D721Med (cell line): ENCODE data around the gene NUP54.

Experiments
- DNase-seq: peaks from one replicate; pipeline ENCODE4 v3.0.0; 2011; ENCODE audit warnings: low spot score; ENCODE audit not compliant: insufficient read length
- FAIRE-seq: peaks from 2 replicates; lab custom pipeline; 2011; peaks lifted over from hg19 to GRCh38; lab: Jason Lieb, UNC
- CTCF ChIP-seq: IDR thresholded peaks from 2 replicates; pipeline ENCODE4 v1.5.1; 2012; ENCODE audit warnings: mild to moderate bottlenecking, control low read depth; ENCODE audit not compliant: insufficient read depth; ENCODE audit errors: missing control alignments

NUP54 gene

GRCh38 chr4:76175336-76175735, 27.1 kb upstream of the NUP54 start:
- no peak for TF ChIP-seq CTCF
- no peak for FAIRE-seq
- DNase-seq: no peak

DNA sequence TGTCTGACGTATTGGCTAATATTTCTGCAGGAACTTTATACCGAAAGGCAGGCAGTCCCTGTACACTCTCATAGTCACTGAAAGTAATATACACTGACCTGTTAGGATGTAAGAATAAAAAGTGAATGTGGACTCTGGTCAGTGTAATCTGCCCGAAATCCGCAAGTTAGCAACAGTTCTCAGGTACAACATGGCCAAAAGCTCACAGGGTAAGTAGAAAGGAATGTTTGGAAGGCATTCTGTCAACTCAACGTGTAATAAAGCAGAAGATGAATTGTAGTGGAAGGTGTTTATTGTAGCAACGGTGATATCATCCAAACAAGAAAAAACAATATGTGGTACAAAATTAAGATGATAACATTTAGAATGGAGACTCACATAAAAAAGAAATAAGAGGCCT, 26.0 kb upstream of the NUP54 start:
- TF ChIP-seq CTCF: no peak
- DNase-seq (no peak), FAIRE-seq (no peak)

DNA sequence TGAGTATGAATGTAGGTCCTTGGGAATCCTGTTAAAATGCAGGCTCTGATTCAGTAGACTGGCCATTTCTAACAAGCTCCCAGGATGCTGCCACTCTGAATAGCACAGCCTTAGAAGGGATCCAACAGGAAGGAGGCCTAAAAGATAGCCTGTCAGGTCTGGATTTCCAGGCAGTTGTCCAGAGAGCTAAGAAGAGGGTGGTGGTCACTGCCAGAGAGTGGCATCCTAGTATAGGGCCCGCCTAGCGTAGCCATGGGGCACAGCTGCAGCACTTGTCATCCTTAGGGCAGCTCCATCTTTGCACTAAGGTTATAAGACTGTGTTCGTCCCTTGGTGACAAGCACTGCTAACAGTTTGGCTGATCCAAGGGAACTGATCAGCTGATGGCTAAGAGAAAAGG, 20.5 kb upstream of the NUP54 start:
- DNase-seq (no peak), FAIRE-seq (no peak)
- no peak for TF ChIP-seq CTCF

DNA sequence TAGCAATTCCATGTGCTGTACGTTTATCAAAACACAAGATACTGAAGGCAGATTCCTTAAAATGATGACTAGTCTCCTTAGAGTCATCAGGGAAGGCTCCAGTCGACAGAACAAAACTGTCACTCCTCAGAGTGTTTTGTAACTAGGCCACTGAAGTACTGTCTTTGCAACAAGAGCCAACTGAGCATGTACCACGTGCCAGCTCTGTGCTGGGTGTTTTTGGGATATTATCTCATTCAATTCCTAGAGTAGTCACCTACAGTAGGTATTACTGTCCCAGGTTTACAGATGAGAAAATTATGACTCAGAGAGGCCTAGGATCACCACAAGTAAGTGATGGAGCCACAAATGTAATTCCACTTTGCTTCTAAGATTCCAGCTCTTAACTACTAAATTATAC, 18.3 kb upstream of the NUP54 start:
- FAIRE-seq: no peak
- TF ChIP-seq CTCF: no peak
- DNase-seq: no peak

- no peak for TF ChIP-seq CTCF
- DNase-seq: no peak
- FAIRE-seq: peak; percentile 6
Measured at GRCh38 chr4:76160355-76160754, 12.2 kb upstream of the NUP54 start.

DNA sequence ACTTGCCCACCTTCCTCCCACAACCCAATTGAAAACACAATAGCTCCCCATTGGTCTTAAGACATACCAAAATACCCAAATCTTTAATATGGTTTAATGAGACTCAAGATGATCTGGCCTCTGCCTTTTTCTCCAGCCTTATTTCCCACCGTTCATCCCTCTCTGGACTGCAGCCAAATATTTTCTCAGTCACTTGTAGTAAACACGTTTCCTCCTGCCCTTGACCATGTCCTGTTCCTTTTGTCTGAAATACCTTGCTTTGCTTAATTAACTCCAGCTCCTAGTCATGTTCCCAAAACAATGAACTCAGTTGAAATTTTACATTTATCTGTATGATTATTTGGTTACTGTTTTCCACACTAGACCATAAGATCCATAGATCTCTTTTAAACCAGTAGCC, 8.4 kb upstream of the NUP54 start:
- TF ChIP-seq CTCF: no peak
- FAIRE-seq (no peak), DNase-seq (no peak)

DNA sequence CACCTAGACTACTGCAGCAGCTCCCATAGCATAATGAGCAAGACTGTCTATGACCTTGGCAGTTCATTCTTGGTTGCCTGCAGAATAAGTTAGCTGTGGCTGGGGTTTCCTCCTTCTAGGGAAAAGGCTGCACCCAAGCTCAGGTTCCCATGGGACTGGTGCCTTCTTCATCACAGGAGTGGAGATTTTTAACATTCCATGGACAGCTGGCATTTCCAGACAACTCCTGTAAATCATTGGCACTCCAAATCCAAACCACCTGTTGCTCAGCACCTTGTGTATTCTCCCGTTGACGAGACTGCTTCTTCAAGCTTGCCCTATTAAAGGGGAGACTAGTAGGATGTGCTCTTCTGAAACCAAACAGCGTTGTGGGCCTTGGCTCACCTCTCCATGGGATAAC, 7.8 kb upstream of the NUP54 start:
- no peak for DNase-seq
- no peak for TF ChIP-seq CTCF
- no peak for FAIRE-seq
